ENCODE measurements around the gene NMT1. TPM values are rescaled to one million over a fixed set of nuclear protein-coding genes. Genes with fewer than 3 reads are reported as not detected.

The NMT1 gene
- total and polyA plus RNA-seq, 2 donors: 31.4 to 50.1 TPM

- no peaks in the 10 kb centered on the region for H3K4me1 ChIP-seq (ENCODE audit: insufficient read depth)
- peaks cover 14% of the 10 kb centered on the region for H3K36me3 ChIP-seq (ENCODE audit: insufficient read depth)
- WGBS: 86% methylated on average over 6 of the region's 6 CpGs
- no peak overlapping the region for H3K27ac ChIP-seq (ENCODE audit: low read depth)
- no peak for DNase-seq (ENCODE audit: extremely low spot score)
- H3K4me3 ChIP-seq (ENCODE audit: low read depth, low read length): no peak overlapping the region
Observed at GRCh38 chr17:45081047-45081703, 20.1 kb downstream of the NMT1 start.

- DNase-seq (ENCODE audit: extremely low spot score): no peak
- 92% methylated on average over 4 of the region's 4 CpGs for WGBS
Observed at GRCh38 chr17:45086391-45086790, 25.3 kb downstream of the NMT1 start.

GRCh38 chr17:45086865-45087503 is 25.9 kb downstream of the NMT1 start:
- no peaks in the 10 kb centered on the region for H3K4me1 ChIP-seq (ENCODE audit: insufficient read depth)
- H3K36me3 ChIP-seq (ENCODE audit: insufficient read depth): peaks cover 14% of the 10 kb centered on the region

More at GRCh38 chr17:45086391-45086790, 25.3 kb downstream of the NMT1 start:
- Histone ChIP-seq H3K36me3 (ENCODE audit: insufficient read depth) (peaks cover 18% of the 10 kb centered on the region), H3K4me3 (ENCODE audit: low read depth, low read length) (no peak overlapping the region), H3K4me1 (ENCODE audit: insufficient read depth) (no peaks in the 10 kb centered on the region), H3K27ac (ENCODE audit: low read depth) (no peak overlapping the region)

GRCh38 chr17:45087504-45087975 is 26.4 kb downstream of the NMT1 start:
- 79% methylated on average over 3 of the region's 3 CpGs for WGBS
- Histone ChIP-seq H3K36me3 (ENCODE audit: insufficient read depth) (peaks cover 10% of the 10 kb centered on the region), H3K4me3 (ENCODE audit: low read depth, low read length) (no peak overlapping the region), H3K27ac (ENCODE audit: low read depth) (no peak overlapping the region), H3K4me1 (ENCODE audit: insufficient read depth) (no peaks in the 10 kb centered on the region)
- DNase-seq (ENCODE audit: extremely low spot score): no peak

More at GRCh38 chr17:45086865-45087503, 25.9 kb downstream of the NMT1 start:
- 96% methylated on average over 6 of the region's 6 CpGs for WGBS
- no peak for DNase-seq (ENCODE audit: extremely low spot score)
- Histone ChIP-seq H3K4me3 (ENCODE audit: low read depth, low read length) (no peak overlapping the region), H3K27ac (ENCODE audit: low read depth) (no peak overlapping the region)

GRCh38 chr17:45087978-45088377 is 26.9 kb downstream of the NMT1 start:
- WGBS: 91% methylated on average over 5 of the region's 5 CpGs
- H3K36me3 ChIP-seq (ENCODE audit: insufficient read depth): peaks cover 9% of the 10 kb centered on the region
- no peak for DNase-seq (ENCODE audit: extremely low spot score)
- H3K4me3 ChIP-seq (ENCODE audit: low read depth, low read length): no peak overlapping the region
- H3K27ac ChIP-seq (ENCODE audit: low read depth): no peak overlapping the region
- no peaks in the 10 kb centered on the region for H3K4me1 ChIP-seq (ENCODE audit: insufficient read depth)

- Histone ChIP-seq H3K4me1 (ENCODE audit: insufficient read depth) (no peaks in the 10 kb centered on the region), H3K27ac (ENCODE audit: low read depth) (no peak overlapping the region), H3K4me3 (ENCODE audit: low read depth, low read length) (no peak overlapping the region), H3K36me3 (ENCODE audit: insufficient read depth) (peaks cover 9% of the 10 kb centered on the region)
- DNase-seq (ENCODE audit: extremely low spot score): no peak
- 90% methylated on average over 3 of the region's 3 CpGs for WGBS
Observed at GRCh38 chr17:45088741-45089140, 27.6 kb downstream of the NMT1 start.

- 84% methylated on average over 3 of the region's 3 CpGs for WGBS
Observed at GRCh38 chr17:45090711-45091110, 29.6 kb downstream of the NMT1 start.

GRCh38 chr17:45091778-45092425 is 30.8 kb downstream of the NMT1 start:
- DNase-seq (ENCODE audit: extremely low spot score): no peak
- Histone ChIP-seq H3K4me3 (ENCODE audit: low read depth, low read length) (no peak overlapping the region), H3K36me3 (ENCODE audit: insufficient read depth) (peaks cover 7% of the 10 kb centered on the region), H3K27ac (ENCODE audit: low read depth) (peak overlapping the region; percentile 42), H3K4me1 (ENCODE audit: insufficient read depth) (no peaks in the 10 kb centered on the region)
- 88% methylated on average over 11 of the region's 11 CpGs for WGBS

More at GRCh38 chr17:45090711-45091110, 29.6 kb downstream of the NMT1 start:
- H3K4me3 ChIP-seq (ENCODE audit: low read depth, low read length): no peak overlapping the region
- H3K36me3 ChIP-seq (ENCODE audit: insufficient read depth): peaks cover 7% of the 10 kb centered on the region
- no peak overlapping the region for H3K27ac ChIP-seq (ENCODE audit: low read depth)
- no peak for DNase-seq (ENCODE audit: extremely low spot score)
- no peaks in the 10 kb centered on the region for H3K4me1 ChIP-seq (ENCODE audit: insufficient read depth)

GRCh38 chr17:45092911-45093430 is 31.9 kb downstream of the NMT1 start:
- 22% methylated on average over 6 of the region's 6 CpGs for WGBS
- Histone ChIP-seq H3K36me3 (ENCODE audit: insufficient read depth) (peaks cover 6% of the 10 kb centered on the region), H3K4me3 (ENCODE audit: low read depth, low read length) (no peak overlapping the region), H3K27ac (ENCODE audit: low read depth) (peak overlapping the region; percentile 81), H3K4me1 (ENCODE audit: insufficient read depth) (no peaks in the 10 kb centered on the region)
- peak; percentile 15 for DNase-seq (ENCODE audit: extremely low spot score)

GRCh38 chr17:45093444-45094110 is 32.5 kb downstream of the NMT1 start:
- no peak for DNase-seq (ENCODE audit: extremely low spot score)
- Histone ChIP-seq H3K4me1 (ENCODE audit: insufficient read depth) (no peaks in the 10 kb centered on the region), H3K27ac (ENCODE audit: low read depth) (peak overlapping the region; percentile 81), H3K36me3 (ENCODE audit: insufficient read depth) (peaks cover 6% of the 10 kb centered on the region), H3K4me3 (ENCODE audit: low read depth, low read length) (no peak overlapping the region)
- 50% methylated on average over 13 of the region's 13 CpGs for WGBS

- Histone ChIP-seq H3K36me3 (ENCODE audit: insufficient read depth) (peaks cover 6% of the 10 kb centered on the region), H3K27ac (ENCODE audit: low read depth) (no peak overlapping the region), H3K4me3 (ENCODE audit: low read depth, low read length) (no peak overlapping the region), H3K4me1 (ENCODE audit: insufficient read depth) (no peaks in the 10 kb centered on the region)
- 81% methylated on average over 3 of the region's 3 CpGs for WGBS
- DNase-seq (ENCODE audit: extremely low spot score): no peak
Observed at GRCh38 chr17:45096141-45096540, 35.0 kb downstream of the NMT1 start.

GRCh38 chr17:45096926-45097325 is 35.8 kb downstream of the NMT1 start:
- no peaks in the 10 kb centered on the region for H3K4me1 ChIP-seq (ENCODE audit: insufficient read depth)
- no peak overlapping the region for H3K27ac ChIP-seq (ENCODE audit: low read depth)
- H3K36me3 ChIP-seq (ENCODE audit: insufficient read depth): peaks cover 6% of the 10 kb centered on the region
- H3K4me3 ChIP-seq (ENCODE audit: low read depth, low read length): no peak overlapping the region
- WGBS: 95% methylated on average over 11 of the region's 11 CpGs
- DNase-seq (ENCODE audit: extremely low spot score): no peak

GRCh38 chr17:45098081-45098868 is 37.2 kb downstream of the NMT1 start:
- H3K36me3 ChIP-seq (ENCODE audit: insufficient read depth): peaks cover 7% of the 10 kb centered on the region
- no peak for DNase-seq (ENCODE audit: extremely low spot score)
- no peaks in the 10 kb centered on the region for H3K4me1 ChIP-seq (ENCODE audit: insufficient read depth)
- WGBS: 87% methylated on average over 13 of the region's 13 CpGs
- no peak overlapping the region for H3K4me3 ChIP-seq (ENCODE audit: low read depth, low read length)
- H3K27ac ChIP-seq (ENCODE audit: low read depth): peak overlapping the region; percentile 33
